ENCODE data around the gene PNMA8A.
"Not testable (repeated sequence)": the region's sequence is repeated elsewhere in the genome, so short reads cannot be mapped to it uniquely, and the experiment has no call there.

PNMA8A gene, protein sequence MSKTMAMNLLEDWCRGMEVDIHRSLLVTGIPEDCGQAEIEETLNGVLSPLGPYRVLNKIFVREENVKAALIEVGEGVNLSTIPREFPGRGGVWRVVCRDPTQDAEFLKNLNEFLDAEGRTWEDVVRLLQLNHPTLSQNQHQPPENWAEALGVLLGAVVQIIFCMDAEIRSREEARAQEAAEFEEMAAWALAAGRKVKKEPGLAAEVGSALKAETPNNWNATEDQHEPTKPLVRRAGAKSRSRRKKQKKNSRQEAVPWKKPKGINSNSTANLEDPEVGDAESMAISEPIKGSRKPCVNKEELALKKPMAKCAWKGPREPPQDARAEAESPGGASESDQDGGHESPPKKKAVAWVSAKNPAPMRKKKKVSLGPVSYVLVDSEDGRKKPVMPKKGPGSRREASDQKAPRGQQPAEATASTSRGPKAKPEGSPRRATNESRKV

DNA sequence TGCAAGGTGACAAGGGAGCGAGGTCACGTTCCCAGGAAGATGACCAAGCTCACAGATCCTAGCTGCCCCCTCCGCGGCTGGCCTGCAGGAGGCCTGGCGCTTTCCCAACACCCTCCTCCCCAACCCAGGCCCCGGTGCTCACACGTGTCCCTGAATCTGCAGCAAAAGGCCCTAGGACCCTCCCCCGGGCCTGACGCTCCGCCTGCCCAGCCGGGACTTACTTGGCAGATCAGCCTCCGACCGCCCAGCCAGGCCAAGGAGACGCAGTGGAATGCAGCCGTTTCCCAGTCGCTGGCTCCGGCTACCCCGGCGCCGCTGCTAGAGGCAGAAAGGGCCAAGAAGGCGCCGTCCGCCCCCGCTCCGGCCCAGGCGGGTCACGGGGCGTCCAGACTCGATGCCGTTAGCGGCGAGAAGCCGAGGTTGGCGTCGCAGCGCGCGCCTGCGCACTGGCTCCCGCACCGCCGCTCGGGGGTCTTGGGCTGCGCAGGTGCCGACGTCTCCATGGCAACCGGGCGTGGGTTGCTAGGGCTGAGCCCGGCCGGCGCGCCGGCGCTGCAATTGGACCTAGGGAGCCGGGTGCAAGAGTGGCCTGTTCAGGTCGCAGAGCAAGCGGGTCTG, at the start of gene PNMA8A:
Gene PNMA8A (minus strand): TSS at position 448 of the 618 bp plus-strand sequence. CDS start 528 bp downstream, outside the sequence.
- Mint-ChIP-seq H3K4me1 (peaks cover 5% of the 10 kb centered on the region), H3K4me3 (peak within 1 kb of the TSS; percentile 10 to 65), H3K27ac (peak within 1 kb of the TSS in 1 of 2 donors; percentile 1), H3K9me3 (no peaks in the 10 kb centered on the region), H3K27me3 (peaks cover 73% of the 10 kb centered on the region)
- peak in 1 of 2 donors; percentile 64 for DNase-seq
- ATAC-seq, result peak; percentile 90

DNA sequence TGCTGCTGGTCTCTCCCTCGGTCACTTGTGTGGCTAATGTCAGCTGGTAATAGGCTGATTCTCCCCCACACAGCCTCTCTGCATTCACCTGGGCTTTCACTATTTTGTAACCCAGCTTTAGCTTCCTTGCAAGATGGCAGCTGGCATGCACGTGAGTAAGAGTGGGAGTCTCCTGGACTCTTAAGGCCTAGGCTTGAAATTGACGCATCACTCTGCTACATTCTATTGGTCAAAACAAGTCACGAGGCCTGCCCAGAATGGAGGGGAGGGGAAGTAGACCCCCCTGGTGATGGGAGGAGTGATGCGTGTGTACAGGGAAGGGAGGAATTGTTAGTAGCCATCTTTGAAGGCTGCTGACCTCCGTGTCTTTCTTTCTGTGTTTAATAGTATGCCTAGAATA, 49.3 kb upstream of the PNMA8A start:
- DNase-seq (no peak), ATAC-seq (no peak)
- H3K27ac Mint-ChIP-seq, result peak overlapping the region in 1 of 2 donors; percentile 72
- peaks cover 69% of the 10 kb centered on the region for H3K4me1 Mint-ChIP-seq
- peaks cover 14 to 22% of the 10 kb centered on the region in 2 donors for H3K9me3 Mint-ChIP-seq
- H3K4me3 Mint-ChIP-seq, result no peak overlapping the region
- no peaks in the 10 kb centered on the region for H3K27me3 Mint-ChIP-seq

DNA sequence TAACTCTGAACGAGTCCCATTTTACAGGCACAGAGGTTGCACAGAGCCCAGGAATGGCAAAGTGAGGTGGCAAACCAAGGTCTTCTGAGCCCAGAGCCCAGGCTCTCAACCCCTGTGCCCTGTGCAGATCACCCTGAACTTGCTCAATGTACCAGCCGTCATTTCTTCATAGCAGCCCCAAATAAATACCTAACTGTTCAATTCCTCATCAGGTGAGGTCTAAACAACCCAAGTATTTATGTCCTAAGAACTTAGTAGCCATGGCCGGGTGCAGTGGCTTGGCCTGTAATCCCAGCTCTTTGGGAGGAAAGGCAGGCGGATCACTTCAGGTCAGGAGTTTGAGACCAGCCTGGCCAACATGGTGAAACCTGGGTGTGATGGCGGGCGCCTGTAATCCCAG, 46.1 kb upstream of the PNMA8A start:
- Mint-ChIP-seq H3K9me3 (peaks cover 0 to 1% of the 10 kb centered on the region in 2 donors), H3K27me3 (peaks cover 21% of the 10 kb centered on the region), H3K4me1 (peaks cover 51% of the 10 kb centered on the region), H3K27ac (no peak overlapping the region), H3K4me3 (no peak overlapping the region)
- no peak for ATAC-seq
- no peak for DNase-seq

DNA sequence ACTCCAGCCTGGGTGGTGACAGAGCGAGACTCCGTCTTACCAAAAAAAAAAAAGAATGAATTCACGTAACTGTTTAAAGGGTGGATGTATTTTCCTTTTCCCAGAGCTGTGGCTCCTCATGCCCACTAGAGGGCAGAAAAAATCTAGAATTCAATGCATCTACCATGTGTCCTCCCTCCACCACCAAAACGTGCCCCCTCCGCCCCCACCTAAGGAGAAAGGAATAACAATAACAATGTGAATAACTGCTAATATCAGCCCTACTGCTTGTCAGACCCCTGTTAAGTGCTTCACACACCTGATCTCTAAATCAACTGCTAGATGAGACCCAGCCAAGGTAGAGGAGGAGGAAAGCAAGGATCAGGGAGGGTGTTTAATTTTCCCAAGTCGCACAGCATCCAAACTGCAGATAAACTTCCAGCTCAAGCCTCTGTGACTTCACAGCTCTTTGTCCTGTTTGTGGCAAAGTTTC, 44.6 kb upstream of the PNMA8A start:
- H3K4me3 Mint-ChIP-seq, result no peak overlapping the region
- H3K9me3 Mint-ChIP-seq, result peaks cover 0 to 5% of the 10 kb centered on the region in 2 donors
- peak; percentile 75 for ATAC-seq
- H3K4me1 Mint-ChIP-seq, result peaks cover 38% of the 10 kb centered on the region
- peak overlapping the region in 1 of 2 donors; percentile 50 for H3K27ac Mint-ChIP-seq
- H3K27me3 Mint-ChIP-seq, result peaks cover 26% of the 10 kb centered on the region
- DNase-seq, result peak in 1 of 2 donors; percentile 32

DNA sequence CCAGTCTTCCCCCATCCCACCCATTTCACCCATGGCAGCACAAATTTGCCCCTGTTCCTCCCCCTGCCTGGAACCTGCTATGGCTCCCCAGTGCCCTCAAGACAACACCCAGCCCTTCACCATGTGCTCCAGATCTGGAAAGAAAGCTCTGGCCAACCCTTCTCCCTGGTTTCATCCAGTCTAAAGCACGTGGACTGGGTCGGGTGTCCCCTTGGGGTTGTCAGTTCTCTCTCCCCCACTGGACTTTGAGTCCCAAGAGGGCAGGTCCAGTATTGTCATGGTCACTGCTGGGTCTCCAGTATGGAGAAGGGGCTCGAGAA, 43.9 kb upstream of the PNMA8A start:
- Mint-ChIP-seq H3K4me3 (no peak overlapping the region), H3K27ac (peak overlapping the region in 1 of 2 donors; percentile 65), H3K4me1 (peaks cover 31% of the 10 kb centered on the region), H3K27me3 (peaks cover 31% of the 10 kb centered on the region), H3K9me3 (peaks cover 0 to 9% of the 10 kb centered on the region in 2 donors)
- no peak for DNase-seq
- no peak for ATAC-seq

DNA sequence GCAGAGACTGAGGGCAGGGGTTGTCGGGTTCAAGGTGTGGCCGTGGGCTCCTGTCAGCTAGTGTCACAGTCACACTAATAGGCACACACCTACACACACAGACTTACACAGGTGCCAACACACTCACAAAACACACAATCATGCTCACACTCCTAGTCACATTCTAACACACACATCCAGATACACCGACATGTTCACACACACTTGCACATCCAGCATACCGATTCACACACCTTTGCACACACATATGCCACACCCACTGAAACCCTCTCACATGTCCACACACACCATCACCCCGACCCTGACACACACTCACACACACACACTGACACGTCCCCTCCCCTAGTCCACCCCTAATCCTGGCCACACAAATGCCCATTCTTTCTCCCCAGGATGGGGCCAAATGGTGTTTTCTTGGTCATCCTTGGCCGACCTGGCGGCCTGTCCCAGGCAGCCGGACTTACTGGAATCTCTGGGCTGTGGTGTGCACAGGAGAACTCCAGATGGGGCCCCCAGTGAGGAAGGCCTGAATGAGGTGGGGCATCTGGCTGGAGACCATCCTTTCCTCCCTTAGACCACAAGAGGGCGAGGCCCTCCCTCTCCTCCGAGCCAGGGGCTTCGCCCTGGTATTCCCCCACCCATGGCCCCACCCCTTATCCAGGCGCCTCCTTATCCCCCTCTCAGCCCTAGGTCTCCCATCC, 43.4 kb upstream of the PNMA8A start:
- DNase-seq, result no peak
- ATAC-seq, result no peak
- H3K27ac Mint-ChIP-seq, result no peak overlapping the region
- no peak overlapping the region for H3K4me3 Mint-ChIP-seq
- peaks cover 31% of the 10 kb centered on the region for H3K27me3 Mint-ChIP-seq
- H3K4me1 Mint-ChIP-seq, result peaks cover 29% of the 10 kb centered on the region
- peaks cover 0 to 9% of the 10 kb centered on the region in 2 donors for H3K9me3 Mint-ChIP-seq

DNA sequence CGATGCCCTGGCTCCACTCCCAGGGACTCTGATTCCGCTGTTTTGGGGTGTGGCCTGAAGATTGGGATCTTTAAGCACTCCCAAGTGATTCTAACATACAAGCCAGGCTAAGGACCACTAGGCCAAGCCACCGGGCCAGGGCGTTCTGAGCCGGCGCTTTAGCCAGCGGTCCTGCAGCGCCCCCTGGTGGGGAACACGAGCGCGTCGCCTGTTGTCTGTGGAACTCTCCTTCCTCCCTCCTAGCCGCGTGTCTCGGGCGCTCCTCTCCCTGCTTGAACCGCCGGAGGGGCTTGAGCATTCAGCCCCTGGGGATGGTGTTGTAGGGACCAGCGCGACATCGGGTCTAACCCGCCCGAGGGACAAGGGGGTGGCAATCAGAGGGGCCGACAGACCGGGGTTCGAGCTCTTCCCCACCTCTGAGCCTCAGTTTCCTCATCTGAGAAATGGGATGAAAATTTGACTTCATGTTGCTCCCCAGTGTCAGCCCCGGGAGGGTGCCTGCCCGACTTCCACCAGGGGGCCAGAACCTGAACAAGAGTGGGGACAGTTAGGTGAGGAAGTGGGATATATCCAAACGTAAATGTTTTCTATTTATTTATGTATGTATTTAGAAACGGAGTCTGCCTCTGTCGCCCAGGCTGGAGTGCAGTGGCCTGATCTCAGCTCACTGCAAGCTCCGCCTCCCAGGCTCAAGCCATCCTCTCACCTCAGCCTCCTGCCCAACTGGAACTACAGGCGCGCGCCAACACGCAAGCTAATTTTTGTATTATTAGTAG, 42.3 kb upstream of the PNMA8A start:
- peaks cover 19% of the 10 kb centered on the region for H3K4me1 Mint-ChIP-seq
- peaks cover 0 to 9% of the 10 kb centered on the region in 2 donors for H3K9me3 Mint-ChIP-seq
- peak; percentile 79 to 80 for DNase-seq
- no peak overlapping the region for H3K4me3 Mint-ChIP-seq
- peaks cover 40% of the 10 kb centered on the region for H3K27me3 Mint-ChIP-seq
- ATAC-seq, result peak; percentile 90
- no peak overlapping the region for H3K27ac Mint-ChIP-seq

DNA sequence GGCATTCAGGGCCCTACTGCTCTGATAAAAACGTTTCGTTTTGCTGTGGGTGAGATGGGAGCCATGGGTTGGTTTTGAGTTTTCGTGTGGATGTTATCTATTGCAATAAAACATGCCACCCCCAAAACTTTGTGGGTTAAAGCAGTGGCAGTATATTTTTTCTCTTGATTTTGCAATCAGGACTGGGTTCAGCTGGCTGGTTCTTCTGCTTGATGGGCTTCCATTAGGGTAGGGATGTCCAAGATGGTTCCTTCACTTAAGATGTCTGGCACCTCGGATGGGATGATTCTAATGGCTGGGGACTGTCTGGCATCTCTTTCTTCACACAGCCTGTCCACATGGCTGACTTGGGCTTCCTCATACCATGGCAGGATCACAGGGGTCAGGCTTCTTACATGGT, 39.9 kb upstream of the PNMA8A start:
- DNase-seq (no peak), ATAC-seq (no peak)
- Mint-ChIP-seq H3K9me3 (peaks cover 0 to 9% of the 10 kb centered on the region in 2 donors), H3K4me3 (no peak overlapping the region), H3K4me1 (peaks cover 16% of the 10 kb centered on the region), H3K27ac (no peak overlapping the region), H3K27me3 (peaks cover 49% of the 10 kb centered on the region)

DNA sequence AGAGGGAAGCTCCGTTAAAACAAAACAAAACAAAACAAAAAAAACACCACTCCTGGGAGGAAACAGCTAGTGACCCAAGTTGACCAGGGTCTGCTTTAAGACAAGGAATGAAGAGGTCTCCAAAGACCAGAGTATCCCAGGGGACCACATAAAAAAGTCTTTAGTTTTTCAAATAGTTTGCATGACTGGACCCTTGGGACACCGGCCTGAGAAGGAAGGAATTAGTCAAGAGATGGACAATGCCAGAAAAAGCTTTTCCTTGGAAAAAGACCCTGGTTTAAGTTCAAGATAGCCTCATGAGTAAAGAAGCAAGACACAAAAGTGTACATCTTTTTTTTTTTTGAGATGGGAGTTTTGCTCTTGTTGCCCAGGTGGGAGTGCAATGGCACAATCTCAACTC, 36.8 kb upstream of the PNMA8A start:
- Mint-ChIP-seq H3K4me3 (no peak overlapping the region), H3K27ac (no peak overlapping the region)

DNA sequence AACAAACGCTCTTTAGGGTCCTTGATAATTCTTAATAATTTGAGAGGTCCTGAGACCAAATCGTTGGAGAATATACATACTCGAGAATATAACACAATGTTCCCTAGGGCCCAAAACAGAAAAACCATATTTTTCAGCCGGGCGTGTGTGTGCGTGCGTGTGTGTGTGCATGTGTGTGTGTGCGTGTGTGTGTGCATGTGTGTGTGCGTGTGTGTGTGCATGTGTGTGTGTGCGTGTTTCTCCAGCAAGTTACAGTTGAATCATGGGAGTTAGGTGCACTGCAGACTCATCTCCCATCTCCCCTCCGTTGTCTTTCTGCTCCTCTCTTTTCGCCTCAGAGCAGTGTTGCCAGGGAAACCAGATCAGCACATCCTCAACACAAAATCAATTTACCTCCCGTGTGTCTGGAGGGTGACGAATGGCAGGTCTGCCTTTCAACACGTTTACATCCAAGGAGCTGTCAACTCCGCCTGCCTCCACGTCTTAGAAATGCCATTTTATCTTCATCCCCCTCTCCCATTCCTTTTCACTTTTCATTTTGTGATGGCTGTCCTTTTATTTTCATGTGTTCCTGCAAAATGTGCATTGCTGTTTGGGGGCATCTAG, 32.6 kb upstream of the PNMA8A start:
- Mint-ChIP-seq H3K4me3 (no peak overlapping the region), H3K9me3 (no peaks in the 10 kb centered on the region), H3K27me3 (peaks cover 31% of the 10 kb centered on the region), H3K4me1 (no peaks in the 10 kb centered on the region), H3K27ac (no peak overlapping the region)
- DNase-seq (no peak), ATAC-seq (no peak)

More for the DNA sequence above, 36.8 kb upstream of the PNMA8A start:
- Mint-ChIP-seq H3K9me3 (peaks cover 0 to 9% of the 10 kb centered on the region in 2 donors), H3K27me3 (peaks cover 31% of the 10 kb centered on the region), H3K4me1 (no peaks in the 10 kb centered on the region)
- DNase-seq, result no peak
- no peak for ATAC-seq

DNA sequence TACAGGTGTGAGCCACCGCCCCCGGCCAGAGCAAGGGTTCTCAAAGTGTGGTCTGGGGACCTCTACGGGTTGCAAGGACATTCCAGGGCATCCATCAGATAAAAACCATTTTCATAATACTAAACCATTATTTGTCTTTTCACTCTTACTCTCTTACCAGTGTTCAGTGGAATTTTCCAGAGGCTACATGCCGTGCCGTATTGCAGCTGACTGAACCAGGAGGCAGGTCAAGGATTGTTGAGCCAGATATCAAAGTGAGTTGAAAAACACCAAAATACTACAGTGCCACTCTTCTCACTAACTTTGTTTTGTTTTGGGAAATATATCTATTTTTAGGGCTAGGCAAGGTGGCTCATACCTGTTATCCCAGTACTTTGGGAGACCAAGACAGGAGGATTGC, 31.5 kb upstream of the PNMA8A start:
- no peaks in the 10 kb centered on the region for H3K4me1 Mint-ChIP-seq
- no peaks in the 10 kb centered on the region for H3K9me3 Mint-ChIP-seq
- no peak overlapping the region for H3K4me3 Mint-ChIP-seq
- no peak for DNase-seq
- no peak for ATAC-seq
- peaks cover 23% of the 10 kb centered on the region for H3K27me3 Mint-ChIP-seq
- H3K27ac Mint-ChIP-seq, result no peak overlapping the region

DNA sequence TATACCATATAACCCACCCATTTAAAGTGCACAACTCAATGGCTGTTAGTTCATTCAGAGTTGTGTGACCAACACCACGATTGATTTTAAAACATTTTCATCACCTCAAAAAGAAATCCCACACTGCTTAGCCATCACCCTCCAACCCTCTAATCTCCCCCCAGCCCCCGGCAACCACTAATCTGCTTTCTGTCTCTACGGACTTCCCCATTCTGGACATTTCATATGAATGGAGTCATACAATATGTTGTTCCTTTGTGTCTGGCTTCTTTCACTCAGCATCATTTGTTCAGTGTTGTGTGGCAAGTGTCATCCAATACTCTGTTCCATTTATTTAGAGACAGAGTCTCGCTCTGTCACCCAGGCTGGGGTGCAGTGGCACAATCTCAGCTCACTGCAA, 28.3 kb upstream of the PNMA8A start:
- H3K27me3 Mint-ChIP-seq, result peaks cover 30% of the 10 kb centered on the region
- H3K4me3 Mint-ChIP-seq, result no peak overlapping the region
- H3K4me1 Mint-ChIP-seq, result peaks cover 7% of the 10 kb centered on the region

DNA sequence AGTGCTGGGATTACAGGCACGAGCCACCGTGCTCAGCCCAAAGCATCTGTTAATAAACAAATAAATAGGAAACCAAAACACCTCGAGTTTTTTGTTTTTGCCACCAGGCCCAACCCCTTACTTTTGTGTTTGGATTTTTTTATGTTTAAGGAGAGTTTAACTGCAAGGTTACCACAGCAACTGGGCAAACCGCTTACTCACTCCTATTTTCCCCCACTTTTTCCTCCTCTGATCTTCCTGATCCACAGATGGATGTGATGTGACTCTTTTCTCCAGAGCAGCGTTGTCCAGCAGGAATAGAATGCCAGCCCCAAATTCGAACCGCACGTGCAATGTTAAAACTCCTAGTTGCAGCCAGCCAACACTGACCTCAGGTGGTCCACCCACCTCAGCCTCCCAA, 26.4 kb upstream of the PNMA8A start:
- DNase-seq, result no peak
- no peak for ATAC-seq
- H3K27ac Mint-ChIP-seq, result no peak overlapping the region
- H3K27me3 Mint-ChIP-seq, result peaks cover 49% of the 10 kb centered on the region
- H3K9me3 Mint-ChIP-seq, result no peaks in the 10 kb centered on the region
- H3K4me1 Mint-ChIP-seq, result peaks cover 25% of the 10 kb centered on the region
- H3K4me3 Mint-ChIP-seq, result no peak overlapping the region

More for the DNA sequence above, 28.3 kb upstream of the PNMA8A start:
- no peak for DNase-seq
- Mint-ChIP-seq H3K9me3 (no peaks in the 10 kb centered on the region), H3K27ac (peak overlapping the region in 1 of 2 donors; percentile 52)
- ATAC-seq, result no peak

DNA sequence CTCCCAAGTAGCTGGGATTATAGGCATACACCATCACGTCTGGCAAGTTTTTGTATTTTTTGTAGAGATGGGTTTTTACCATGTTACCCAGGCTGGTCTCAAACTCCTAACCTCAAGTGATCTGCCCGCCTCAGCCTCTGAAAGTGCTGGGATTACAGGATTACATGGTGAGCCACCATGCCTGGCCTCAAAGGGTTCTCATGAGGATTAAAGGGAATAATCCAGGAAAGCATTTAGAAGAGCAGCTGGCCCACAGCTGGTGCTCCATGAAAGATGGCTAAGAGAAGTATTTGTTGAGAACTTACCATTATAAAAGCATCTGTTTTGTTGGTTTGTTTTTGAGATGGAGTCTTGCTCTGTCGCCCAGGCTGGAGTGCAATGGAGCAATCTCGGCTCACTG, 25.5 kb upstream of the PNMA8A start:
- not testable (repeated sequence) for H3K4me3 Mint-ChIP-seq, H3K9me3 Mint-ChIP-seq, ATAC-seq, H3K27ac Mint-ChIP-seq, DNase-seq
- H3K27me3 Mint-ChIP-seq, result peaks cover 58% of the 10 kb centered on the region
- H3K4me1 Mint-ChIP-seq, result peaks cover 34% of the 10 kb centered on the region

DNA sequence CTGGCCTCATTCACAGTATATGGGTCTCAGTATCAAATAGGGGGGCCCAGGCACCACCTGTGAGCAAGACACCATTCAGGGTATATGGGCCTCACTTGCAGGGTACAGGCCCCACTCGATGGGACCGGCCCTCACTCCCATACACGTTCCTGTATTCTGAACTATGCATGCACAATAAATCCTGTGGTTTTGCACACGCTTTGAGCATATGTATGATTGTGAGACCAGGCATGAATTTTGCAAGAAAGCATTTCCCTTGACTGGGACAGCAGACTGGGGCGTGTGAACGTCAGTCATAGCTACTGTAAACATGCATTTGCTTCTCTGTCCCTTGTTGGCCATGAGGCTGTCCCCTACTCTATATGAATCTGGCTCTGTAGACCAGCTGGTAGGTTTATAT, 24.9 kb upstream of the PNMA8A start:
- Mint-ChIP-seq H3K4me1 (peaks cover 37% of the 10 kb centered on the region), H3K9me3 (no peaks in the 10 kb centered on the region), H3K4me3 (no peak overlapping the region), H3K27ac (no peak overlapping the region), H3K27me3 (peaks cover 64% of the 10 kb centered on the region)
- ATAC-seq (no peak), DNase-seq (no peak)
